Erythroblast (primary cell): ENCODE measurements around the gene TP53I3.

ENCODE experiments used
- GATA1 ChIP-seq: IDR thresholded peaks from 2 replicates; pipeline ENCODE4 v1.6.1; 2011; ENCODE audit warnings: low read depth, mild to moderate bottlenecking, control low read depth, low read length, moderate library complexity
- POLR2A ChIP-seq: IDR thresholded peaks from 2 replicates; pipeline ENCODE4 v1.6.1; 2011; ENCODE audit warnings: mild to moderate bottlenecking, low read length

GRCh38 chr2:24073816-24074215 is 10.8 kb downstream of the TP53I3 start:
- TF ChIP-seq POLR2A (no peak), GATA1 (no peak)
